GM12864 (cell line): ENCODE measurements around the gene TMPRSS7.
"Not testable (repeated sequence)": the region's sequence is repeated elsewhere in the genome, so short reads cannot be mapped to it uniquely, and the experiment has no call there.

Experiments used
- DNase-seq: peaks from one replicate; pipeline ENCODE4 v3.0.0-alpha.2; 2011; ENCODE audit warnings: low read depth
- H3K4me3 ChIP-seq: 2 replicates; pipeline ENCODE4 v1.5.1; 2011; ENCODE audit warnings: mild to moderate bottlenecking, low read depth, low read length, control low read depth
- TF ChIP-seq, protein P1 (sequence below): IDR thresholded peaks from 2 replicates; pipeline ENCODE4 v1.5.1; 2011; ENCODE audit warnings: low read depth, mild to moderate bottlenecking, moderate library complexity, low read length, control low read depth, inconsistent platforms; ENCODE audit errors: missing control alignments

The TMPRSS7 gene

DNA sequence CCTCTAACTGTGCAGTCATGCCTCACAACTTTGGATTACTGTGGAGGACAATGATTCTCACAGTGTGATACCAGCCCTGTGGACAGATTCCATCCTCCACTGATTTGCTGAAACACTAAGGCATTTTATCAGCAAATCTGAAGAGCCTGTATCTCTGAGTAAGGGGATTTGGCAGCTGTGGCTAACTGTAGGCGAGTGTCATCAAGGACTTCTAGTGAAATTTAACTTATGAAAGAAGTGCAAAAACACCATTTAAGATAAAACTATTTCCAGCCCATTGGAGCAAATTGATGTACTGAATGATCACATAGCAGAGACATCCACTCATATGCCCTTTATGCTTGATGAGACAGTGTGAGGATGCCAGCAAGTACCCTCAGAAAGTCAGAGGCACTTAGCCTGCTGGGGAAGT is 13.9 kb upstream of the TMPRSS7 start:
- TF ChIP-seq, protein P1, sequence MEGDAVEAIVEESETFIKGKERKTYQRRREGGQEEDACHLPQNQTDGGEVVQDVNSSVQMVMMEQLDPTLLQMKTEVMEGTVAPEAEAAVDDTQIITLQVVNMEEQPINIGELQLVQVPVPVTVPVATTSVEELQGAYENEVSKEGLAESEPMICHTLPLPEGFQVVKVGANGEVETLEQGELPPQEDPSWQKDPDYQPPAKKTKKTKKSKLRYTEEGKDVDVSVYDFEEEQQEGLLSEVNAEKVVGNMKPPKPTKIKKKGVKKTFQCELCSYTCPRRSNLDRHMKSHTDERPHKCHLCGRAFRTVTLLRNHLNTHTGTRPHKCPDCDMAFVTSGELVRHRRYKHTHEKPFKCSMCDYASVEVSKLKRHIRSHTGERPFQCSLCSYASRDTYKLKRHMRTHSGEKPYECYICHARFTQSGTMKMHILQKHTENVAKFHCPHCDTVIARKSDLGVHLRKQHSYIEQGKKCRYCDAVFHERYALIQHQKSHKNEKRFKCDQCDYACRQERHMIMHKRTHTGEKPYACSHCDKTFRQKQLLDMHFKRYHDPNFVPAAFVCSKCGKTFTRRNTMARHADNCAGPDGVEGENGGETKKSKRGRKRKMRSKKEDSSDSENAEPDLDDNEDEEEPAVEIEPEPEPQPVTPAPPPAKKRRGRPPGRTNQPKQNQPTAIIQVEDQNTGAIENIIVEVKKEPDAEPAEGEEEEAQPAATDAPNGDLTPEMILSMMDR, result no peak
- H3K4me3 ChIP-seq, result no peak overlapping the region
- no peak for DNase-seq

DNA sequence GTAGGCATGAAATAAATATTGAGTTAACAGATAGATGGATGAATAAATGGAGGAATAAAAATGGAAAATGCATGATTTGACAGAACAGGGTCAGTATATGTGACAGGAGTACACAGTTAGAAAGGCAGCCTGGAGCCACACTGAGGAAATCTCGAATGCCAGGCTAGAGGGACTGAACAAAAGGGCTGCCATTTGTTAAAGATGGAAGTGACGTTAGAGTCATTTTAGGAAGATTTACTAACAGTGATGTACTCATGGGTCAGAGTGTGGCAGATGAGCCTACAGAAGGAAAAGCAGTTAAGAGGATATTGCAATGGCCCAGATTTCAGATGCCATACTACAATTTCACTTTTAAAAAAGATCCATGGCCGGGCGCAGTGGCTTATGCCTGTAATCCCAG is 7.4 kb upstream of the TMPRSS7 start:
- no peak for DNase-seq
- TF ChIP-seq, protein P1, result no peak
- H3K4me3 ChIP-seq, result no peak overlapping the region

DNA sequence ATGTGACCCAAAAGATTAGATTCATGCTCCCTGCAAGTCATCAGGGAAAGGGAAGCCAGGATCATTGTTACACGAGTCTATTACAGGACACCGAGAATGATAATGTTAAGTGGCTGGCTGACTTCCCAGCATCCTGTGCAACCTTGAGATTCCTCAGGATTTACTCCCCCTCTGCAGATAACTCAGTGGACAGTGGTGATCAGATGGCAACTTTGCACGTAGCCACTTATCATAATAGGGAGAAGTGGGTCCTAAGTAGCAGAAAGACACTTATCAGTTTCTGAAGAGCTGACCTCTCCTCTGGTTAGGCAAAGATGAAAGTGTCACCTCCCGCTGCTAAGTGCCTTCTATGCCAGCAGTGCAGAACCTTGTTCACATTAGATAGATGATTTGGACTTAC is 6.7 kb upstream of the TMPRSS7 start:
- TF ChIP-seq, protein P1, result no peak
- H3K4me3 ChIP-seq, result no peak overlapping the region
- no peak for DNase-seq

DNA sequence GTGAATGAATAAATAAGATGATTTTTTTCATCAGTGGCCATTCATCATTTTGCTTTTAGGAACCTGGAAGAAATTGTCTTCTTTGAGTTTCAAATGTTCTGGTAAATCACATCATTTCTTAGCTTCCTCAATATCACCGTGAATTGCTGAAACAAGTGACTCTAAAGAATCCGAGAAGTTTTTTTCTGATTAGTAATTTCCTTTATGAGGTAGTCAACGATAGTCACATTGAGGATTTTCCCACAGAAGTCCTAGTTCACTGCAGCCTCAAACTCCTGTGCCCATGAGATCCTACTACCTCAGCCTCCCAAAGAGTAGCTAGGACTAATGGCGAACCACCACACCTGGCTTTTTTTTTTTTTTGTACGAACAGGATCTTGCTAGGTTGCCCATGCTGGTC is 3.6 kb upstream of the TMPRSS7 start:
- DNase-seq, result no peak
- H3K4me3 ChIP-seq, result no peak overlapping the region
- TF ChIP-seq, protein P1, result no peak

DNA sequence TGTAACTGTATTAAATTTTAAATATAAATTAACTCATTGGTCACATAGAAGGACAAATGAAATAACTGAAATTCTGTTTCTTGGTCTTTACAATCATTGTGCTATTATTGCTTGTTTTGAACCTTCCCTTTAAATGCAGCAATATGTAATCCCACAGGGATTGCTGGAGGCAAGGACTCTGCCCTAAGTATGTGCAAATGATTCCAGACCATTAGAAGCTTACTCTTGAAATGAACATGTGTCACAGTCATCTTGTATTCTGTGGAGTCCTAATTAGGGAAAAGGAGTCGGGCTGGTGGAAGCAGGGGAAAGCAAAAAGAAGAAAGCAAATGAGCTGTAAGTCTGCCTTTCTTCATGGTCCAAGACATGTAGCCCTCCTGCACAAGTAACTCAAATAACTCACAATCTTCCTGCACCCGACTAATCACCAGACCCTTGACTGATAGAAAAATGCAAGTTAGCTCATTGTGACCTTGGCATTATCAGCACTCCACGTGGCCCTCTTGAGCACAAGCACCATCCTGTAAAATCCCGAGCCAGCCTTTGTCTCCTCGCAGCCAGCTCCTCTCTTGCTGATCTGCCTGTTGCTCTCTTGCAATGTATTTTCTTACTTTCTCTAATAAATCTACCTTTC is 2.3 kb upstream of the TMPRSS7 start:
- H3K4me3 ChIP-seq, result no peak overlapping the region
- TF ChIP-seq, protein P1, result no peak
- DNase-seq, result no peak

DNA sequence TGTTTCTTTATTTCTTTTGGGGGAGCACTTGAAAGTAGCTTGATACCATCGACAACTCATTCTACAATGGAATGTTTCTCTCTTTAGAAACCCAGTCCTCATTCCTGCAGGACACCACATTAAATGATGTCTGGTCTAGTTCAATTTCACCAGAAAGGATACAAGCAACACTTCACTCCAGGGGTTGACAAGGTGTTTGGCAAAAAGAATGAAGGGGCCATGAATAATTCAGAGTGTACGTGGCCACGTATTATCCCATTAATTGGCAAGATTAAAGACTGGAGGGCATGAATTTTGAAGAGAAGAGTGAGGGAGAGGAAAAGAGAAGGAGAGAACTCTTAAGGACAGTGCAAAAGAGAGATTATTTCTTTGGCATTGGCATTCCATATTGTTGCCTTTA is 705 bp downstream of the TMPRSS7 start:
- no peak overlapping the region for H3K4me3 ChIP-seq
- DNase-seq, result no peak
- TF ChIP-seq, protein P1, result no peak

DNA sequence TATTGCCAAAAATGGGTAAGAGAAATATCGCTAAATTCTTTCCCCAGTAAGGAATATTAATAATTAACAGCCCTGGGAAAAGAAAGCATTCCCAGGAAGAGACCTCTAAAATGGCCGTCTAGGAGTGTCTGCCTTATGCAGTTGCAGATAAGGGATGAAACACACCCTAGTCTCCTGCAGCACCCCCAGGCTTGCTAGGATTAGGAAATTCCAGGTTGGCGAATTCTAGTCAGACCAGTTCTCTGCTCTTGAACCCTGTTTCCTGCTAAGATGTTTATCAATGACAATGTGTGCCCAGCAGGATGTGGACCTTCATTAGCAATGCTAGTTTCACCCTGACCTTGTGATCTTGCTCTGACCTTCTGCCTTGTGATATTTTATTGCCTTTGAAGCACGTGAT is 2.7 kb downstream of the TMPRSS7 start:
- not testable (repeated sequence) for H3K4me3 ChIP-seq, DNase-seq

DNA sequence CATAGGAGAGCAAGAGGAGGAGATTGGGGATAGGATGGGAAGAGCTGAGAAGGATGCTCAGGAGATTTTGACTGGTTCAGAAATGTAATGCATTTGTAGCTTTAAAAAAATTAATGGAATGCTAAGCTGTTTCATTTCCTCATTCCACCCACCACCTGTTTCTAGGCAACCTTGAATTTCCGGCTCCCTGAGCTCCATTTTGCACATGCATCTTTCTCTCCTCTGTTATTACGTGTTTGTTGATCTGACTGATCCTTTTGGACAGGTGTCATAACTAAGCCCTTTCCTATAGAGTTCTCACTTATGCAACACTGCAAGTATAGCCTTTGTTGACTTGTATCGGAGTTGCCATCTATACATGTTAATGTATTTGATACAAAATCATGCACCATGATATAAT is 4.3 kb downstream of the TMPRSS7 start:
- TF ChIP-seq, protein P1, result no peak
- DNase-seq, result peak; percentile 7

More for the DNA sequence above, 4.3 kb downstream of the TMPRSS7 start:
- no peak overlapping the region for H3K4me3 ChIP-seq
